ENCODE measurements around the gene TECPR1. TPM values are rescaled to one million over a fixed set of nuclear protein-coding genes. Genes with fewer than 3 reads are reported as not detected.

The TECPR1 gene
- total RNA-seq, 1 donor from 2014 or later: 10.8 TPM

- Histone ChIP-seq H3K4me1 (peaks cover 6% of the 10 kb centered on the region), H3K4me3 (no peak overlapping the region), H3K4me2 (no peak overlapping the region), H4K20me1 (ENCODE audit: low read depth) (no peaks in the 10 kb centered on the region), H3K9ac (no peak overlapping the region), H3K9me3 (ENCODE audit: low read depth) (no peaks in the 10 kb centered on the region), H3K27ac (no peak overlapping the region), H3K79me2 (ENCODE audit: low read depth) (no peaks in the 10 kb centered on the region), H2AFZ (replicated peaks) (no peak overlapping the region), H3K36me3 (no peaks in the 10 kb centered on the region), H3K27me3 (no peaks in the 10 kb centered on the region), H3F3A (ENCODE audit: low read depth) (no peaks in the 10 kb centered on the region)
- H3K9me3 Mint-ChIP-seq: no peaks in the 10 kb centered on the region
- peak; percentile 78 for DNase-seq (ENCODE audit: low spot score)
- TF ChIP-seq CTCF (IDR thresholded peaks at IDR 0.05) (peak; percentile 89), EZH2 (IDR thresholded peaks at IDR 0.05) (no peak)
- no peaks in the 10 kb centered on the region for H3K4me1 Mint-ChIP-seq
- H3K27me3 Mint-ChIP-seq (ENCODE audit: insufficient read depth, low read depth): peaks cover 2% of the 10 kb centered on the region
- H3K4me3 Mint-ChIP-seq: no peak overlapping the region
- no peak overlapping the region for H3K27ac Mint-ChIP-seq
- H3K36me3 Mint-ChIP-seq: peaks cover 2% of the 10 kb centered on the region
Measured at GRCh38 chr7:98240961-98241673, 10.9 kb downstream of the TECPR1 start.

- Mint-ChIP-seq H3K27ac (peak overlapping the region; percentile 60), H3K27me3 (ENCODE audit: insufficient read depth, low read depth) (peaks cover 2% of the 10 kb centered on the region), H3K4me1 (no peaks in the 10 kb centered on the region), H3K4me3 (no peak overlapping the region), H3K9me3 (no peaks in the 10 kb centered on the region), H3K36me3 (peaks cover 4% of the 10 kb centered on the region)
- Histone ChIP-seq H3K36me3 (no peaks in the 10 kb centered on the region), H3K27ac (no peak overlapping the region), H3K9me3 (ENCODE audit: low read depth) (no peaks in the 10 kb centered on the region), H3K27me3 (no peaks in the 10 kb centered on the region), H3K79me2 (ENCODE audit: low read depth) (no peaks in the 10 kb centered on the region), H3K4me1 (peaks cover 6% of the 10 kb centered on the region), H3K4me2 (no peak overlapping the region), H4K20me1 (ENCODE audit: low read depth) (no peaks in the 10 kb centered on the region), H2AFZ (replicated peaks) (no peak overlapping the region), H3K4me3 (no peak overlapping the region), H3F3A (ENCODE audit: low read depth) (no peaks in the 10 kb centered on the region), H3K9ac (no peak overlapping the region)
- TF ChIP-seq EZH2 (IDR thresholded peaks at IDR 0.05): no peak
- TF ChIP-seq EZH2phosphoT487 (IDR thresholded peaks at IDR 0.05): no peak
- no peak for TF ChIP-seq CTCF (IDR thresholded peaks at IDR 0.05)
- no peak for DNase-seq (ENCODE audit: low spot score)
Measured at GRCh38 chr7:98238976-98239375, 13.1 kb downstream of the TECPR1 start.

- Histone ChIP-seq H3K9ac (no peak overlapping the region), H3K4me3 (no peak overlapping the region), H3K27me3 (no peaks in the 10 kb centered on the region), H3K79me2 (ENCODE audit: low read depth) (no peaks in the 10 kb centered on the region), H3K9me3 (ENCODE audit: low read depth) (no peaks in the 10 kb centered on the region), H4K20me1 (ENCODE audit: low read depth) (no peaks in the 10 kb centered on the region), H3K27ac (no peak overlapping the region), H3K4me2 (no peak overlapping the region), H3K36me3 (no peaks in the 10 kb centered on the region), H3K4me1 (peaks cover 6% of the 10 kb centered on the region), H2AFZ (replicated peaks) (no peak overlapping the region), H3F3A (ENCODE audit: low read depth) (no peaks in the 10 kb centered on the region)
- Mint-ChIP-seq H3K27ac (no peak overlapping the region), H3K4me1 (no peaks in the 10 kb centered on the region), H3K27me3 (ENCODE audit: insufficient read depth, low read depth) (peaks cover 2% of the 10 kb centered on the region), H3K4me3 (no peak overlapping the region), H3K9me3 (no peaks in the 10 kb centered on the region), H3K36me3 (peaks cover 5% of the 10 kb centered on the region)
- TF ChIP-seq EZH2 (IDR thresholded peaks at IDR 0.05): no peak
- TF ChIP-seq EZH2phosphoT487 (IDR thresholded peaks at IDR 0.05): no peak
- TF ChIP-seq CTCF (IDR thresholded peaks at IDR 0.05): no peak
- DNase-seq (ENCODE audit: low spot score): no peak
Measured at GRCh38 chr7:98238076-98238475, 14.0 kb downstream of the TECPR1 start.

All from neural progenitor cell (in vitro differentiated cells).